Measurements from ENCODE around the gene ANXA2R. TPM values are rescaled to one million over a fixed set of nuclear protein-coding genes. Genes with fewer than 3 reads are reported as not detected.
A peak's percentile ranks its signal among the peaks of the same experiment; 100 is the strongest.
"Not testable (repeated sequence)": the region's sequence is repeated elsewhere in the genome, so short reads cannot be mapped to it uniquely, and the experiment has no call there.

The ANXA2R gene
- total and polyA plus RNA-seq, 9 of the 15 experiments (the other 6 are each of a cell fraction or from before 2014, with no cell fraction given) = 2.1 to 4.8 (median 3.4) TPM

GRCh38 chr5:43081345-43081744, 41.2 kb upstream of the ANXA2R start:
- CTCF ChIA-PET (ENCODE audit: low intra/inter-chr PET ratio); H3K9me3 ChIP-seq (replicated peaks; ENCODE audit: control insufficient read depth, insufficient read depth, low read depth, low read length); H3K27me3 ChIP-seq (ENCODE audit: control insufficient read depth in 2 of 2, insufficient read depth in 2 of 2, low read length in 2 of 2); ATAC-seq; H3K9me1 ChIP-seq (ENCODE audit: control insufficient read depth, insufficient read depth, low read length); intact Hi-C loops (cut with micrococcal nuclease); H3K9ac ChIP-seq (ENCODE audit: insufficient read depth in 1 of 2, low read depth in 2 of 2, low read length in 2 of 2); BruUV-seq (replicated peaks); H3K4me3 ChIP-seq; in situ Hi-C loops (cut with MboI); H4K20me1 ChIP-seq (replicated peaks; ENCODE audit: control insufficient read depth, insufficient read depth, low read length): not testable (repeated sequence)
- FAIRE-seq = peak; percentile 11
- Histone ChIP-seq H3K27ac (ENCODE audit: extremely low read depth, low read depth, low read length) (peak overlapping the region; percentile 27; the same call in 2 of the 3 replicates), H3K36me3 (ENCODE audit: control insufficient read depth, insufficient read depth, low read length) (peaks cover 18% of the 10 kb centered on the region), H3K4me2 (ENCODE audit: insufficient read depth, low read length) (peak overlapping the region; percentile 21; the same call in 1 of the 2 replicates), H2AFZ (ENCODE audit: low read depth, low read length) (peak overlapping the region; percentile 45; the same call in 1 of the 2 replicates), H3K4me1 (replicated peaks in 1 of 2; ENCODE audit: control insufficient read depth in 2 of 2, insufficient read depth in 2 of 2, low read length in 2 of 2) (peaks cover 11 to 33% of the 10 kb centered on the region in 2 experiments), H3K79me2 (ENCODE audit: control insufficient read depth, insufficient read depth, low read length) (peaks cover 15% of the 10 kb centered on the region)
- peak in 2 of 4 experiments; percentile 7 to 64 for DNase-seq (ENCODE audit: extremely low read depth in 1 of 4, low spot score in 3 of 4)
- 0% methylated on average over 2 of the region's 2 CpGs for WGBS (ENCODE audit: insufficient coverage, low coverage, missing lambda C conversion rate)
- POLR2A ChIA-PET = interaction anchor here (0.6 to 1.7 kb wide), 3 partner anchors 9 to 16 kb away, joined by 3 to 6 read pairs (median 5); no protein-coding TSS in a partner anchor
- TF ChIP-seq CBFA2T3 (IDR thresholded peaks at IDR 0.05) (peak; percentile 77), NCOR1 (IDR thresholded peaks at IDR 0.05) (peak; percentile 55), RFX1 (IDR thresholded peaks at IDR 0.05) (peak; percentile 67), ZNF592 (IDR thresholded peaks at IDR 0.05) (peak; percentile 66), HINFP (tag; conservative IDR thresholded peaks at IDR 0.05; ENCODE audit: low read depth) (0 out of 2 replicates have a peak, but pooled peaks have one; percentile 37), CREB3 (tag; conservative IDR thresholded peaks at IDR 0.05; ENCODE audit: low read depth) (peak; percentile 79; the same call in 1 of the 2 replicates), CCNT2 (IDR thresholded peaks at IDR 0.05; ENCODE audit: borderline replicate concordance, extremely low read depth, insufficient read length, low read depth, low read length) (peak; percentile 33), ARID1B (IDR thresholded peaks at IDR 0.05) (peak; percentile 84), VEZF1 (CRISPR knock-in tag; IDR thresholded peaks at IDR 0.05) (peak; percentile 49; the same call in 1 of the 2 replicates), NFE2 (IDR thresholded peaks at IDR 0.05; ENCODE audit: low read depth) (0 out of 2 replicates have a peak, but pooled peaks have one; percentile 27), SOX6 (IDR thresholded peaks at IDR 0.05) (peak; percentile 76), EP300 (IDR thresholded peaks at IDR 0.05; ENCODE audit: low read length) (peak; percentile 63), CREM (IDR thresholded peaks at IDR 0.05; ENCODE audit: low read depth) (peak; percentile 20; the same call in 1 of the 2 replicates), MTA1 (IDR thresholded peaks at IDR 0.05; ENCODE audit: borderline replicate concordance) (peak; percentile 18; the same call in 1 of the 2 replicates)

Measured in K562 (cell line).